Fibroblast of villous mesenchyme (primary cell): ENCODE measurements around the gene FUT3. TPM values are rescaled to one million over a fixed set of nuclear protein-coding genes. Genes with fewer than 3 reads are reported as not detected.
"Not testable (repeated sequence)": the region's sequence is repeated elsewhere in the genome, so short reads cannot be mapped to it uniquely, and the experiment has no call there.

Experiments
- DNase-seq: peaks from one replicate; pipeline ENCODE4 v3.0.0-alpha.2; 2010; ENCODE audit warnings: low read depth
- H3K4me3 ChIP-seq: 2 replicates; pipeline ENCODE4 v1.5.1; 2011; ENCODE audit warnings: low read depth, mild to moderate bottlenecking, low read length
- total RNA-seq: library from RNA; depleted of rRNA; stranded (reverse); fragments of >200 nt; gene quantifications from 2 replicates; pipeline ENCODE4 v1.2.3, GENCODE V29; 2012
- TF ChIP-seq, protein P1 (sequence below): IDR thresholded peaks from 2 replicates; pipeline ENCODE4 v1.5.1; 2012; ENCODE audit warnings: low read depth, mild to moderate bottlenecking, low read length; ENCODE audit not compliant: insufficient read depth

The FUT3 gene
- total RNA-seq, 1 donor: under 0.01 TPM

- TF ChIP-seq, protein P1, sequence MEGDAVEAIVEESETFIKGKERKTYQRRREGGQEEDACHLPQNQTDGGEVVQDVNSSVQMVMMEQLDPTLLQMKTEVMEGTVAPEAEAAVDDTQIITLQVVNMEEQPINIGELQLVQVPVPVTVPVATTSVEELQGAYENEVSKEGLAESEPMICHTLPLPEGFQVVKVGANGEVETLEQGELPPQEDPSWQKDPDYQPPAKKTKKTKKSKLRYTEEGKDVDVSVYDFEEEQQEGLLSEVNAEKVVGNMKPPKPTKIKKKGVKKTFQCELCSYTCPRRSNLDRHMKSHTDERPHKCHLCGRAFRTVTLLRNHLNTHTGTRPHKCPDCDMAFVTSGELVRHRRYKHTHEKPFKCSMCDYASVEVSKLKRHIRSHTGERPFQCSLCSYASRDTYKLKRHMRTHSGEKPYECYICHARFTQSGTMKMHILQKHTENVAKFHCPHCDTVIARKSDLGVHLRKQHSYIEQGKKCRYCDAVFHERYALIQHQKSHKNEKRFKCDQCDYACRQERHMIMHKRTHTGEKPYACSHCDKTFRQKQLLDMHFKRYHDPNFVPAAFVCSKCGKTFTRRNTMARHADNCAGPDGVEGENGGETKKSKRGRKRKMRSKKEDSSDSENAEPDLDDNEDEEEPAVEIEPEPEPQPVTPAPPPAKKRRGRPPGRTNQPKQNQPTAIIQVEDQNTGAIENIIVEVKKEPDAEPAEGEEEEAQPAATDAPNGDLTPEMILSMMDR: no peak
- no peak for DNase-seq
- no peak overlapping the region for H3K4me3 ChIP-seq
These were observed 7.8 kb downstream of the FUT3 start for GRCh38 chr19:5843295-5843927.

DNA sequence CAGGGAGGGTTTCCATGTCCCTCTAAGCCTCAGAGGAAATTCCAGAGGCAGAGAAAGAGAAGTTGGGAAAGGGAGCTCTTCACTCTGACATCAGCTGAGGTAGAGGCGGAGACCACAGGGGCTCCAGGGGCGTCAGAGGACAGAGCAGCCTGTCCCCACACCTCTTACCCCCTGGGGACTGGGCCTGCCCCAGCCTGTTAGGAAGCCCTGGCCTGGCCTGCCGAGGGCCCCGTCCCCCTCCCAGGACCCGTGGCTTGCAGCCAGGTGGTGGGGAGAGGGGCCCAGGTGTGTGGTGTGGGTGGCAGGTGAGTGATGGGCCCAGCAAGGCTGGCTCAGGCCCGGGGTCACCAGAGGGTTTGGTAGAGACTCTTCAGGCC, 9.5 kb downstream of the FUT3 start:
- not testable (repeated sequence) for H3K4me3 ChIP-seq, DNase-seq

GRCh38 chr19:5839065-5840017, 11.9 kb downstream of the FUT3 start, which contains the start of gene FUT6:
TSS of gene FUT6 (minus strand) at chr19:5839702. CDS start at chr19:5832567, 7,135 bp downstream.
- no peak within 1 kb of the TSS for H3K4me3 ChIP-seq
- TF ChIP-seq, protein P1: no peak
- DNase-seq: no peak

DNA sequence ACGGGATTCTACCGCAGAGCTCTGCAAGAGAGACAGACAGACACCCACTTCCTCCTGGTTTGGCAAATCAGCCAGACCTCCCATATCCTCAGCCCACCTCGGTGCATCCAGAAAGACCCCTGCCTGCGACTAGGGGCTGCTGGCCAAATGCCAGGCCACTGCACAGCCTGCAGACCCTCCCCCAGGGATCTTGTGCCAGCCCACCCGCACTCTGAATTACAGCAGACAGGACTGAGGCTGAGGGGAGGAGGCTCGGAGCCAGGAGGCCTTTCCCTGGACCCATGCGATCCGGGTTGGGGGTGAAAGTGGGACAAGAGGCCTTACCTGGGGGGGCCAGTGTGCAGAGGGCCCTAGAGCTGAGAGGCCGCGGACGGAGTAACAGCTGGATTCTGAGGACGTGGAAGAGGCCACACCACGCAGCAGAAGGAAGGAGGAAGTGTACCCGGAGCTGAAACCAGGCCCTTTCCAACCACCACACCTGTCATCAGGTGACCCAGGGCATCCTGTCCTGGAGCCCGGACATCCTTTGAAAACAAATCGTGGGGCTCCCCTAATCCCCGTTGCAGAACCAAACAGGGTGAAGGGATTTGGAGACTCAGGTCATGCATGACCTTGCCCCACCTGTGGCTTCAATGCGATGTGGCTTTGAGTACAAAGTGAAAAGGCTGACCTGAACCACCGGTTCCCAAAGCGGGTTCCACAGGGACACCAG, 12.7 kb downstream of the FUT3 start:
- DNase-seq: no peak
- TF ChIP-seq, protein P1: no peak
- H3K4me3 ChIP-seq: no peak overlapping the region

GRCh38 chr19:5837761-5838352, 13.4 kb downstream of the FUT3 start:
- TF ChIP-seq, protein P1: no peak
- DNase-seq: no peak
- H3K4me3 ChIP-seq: no peak overlapping the region

DNA sequence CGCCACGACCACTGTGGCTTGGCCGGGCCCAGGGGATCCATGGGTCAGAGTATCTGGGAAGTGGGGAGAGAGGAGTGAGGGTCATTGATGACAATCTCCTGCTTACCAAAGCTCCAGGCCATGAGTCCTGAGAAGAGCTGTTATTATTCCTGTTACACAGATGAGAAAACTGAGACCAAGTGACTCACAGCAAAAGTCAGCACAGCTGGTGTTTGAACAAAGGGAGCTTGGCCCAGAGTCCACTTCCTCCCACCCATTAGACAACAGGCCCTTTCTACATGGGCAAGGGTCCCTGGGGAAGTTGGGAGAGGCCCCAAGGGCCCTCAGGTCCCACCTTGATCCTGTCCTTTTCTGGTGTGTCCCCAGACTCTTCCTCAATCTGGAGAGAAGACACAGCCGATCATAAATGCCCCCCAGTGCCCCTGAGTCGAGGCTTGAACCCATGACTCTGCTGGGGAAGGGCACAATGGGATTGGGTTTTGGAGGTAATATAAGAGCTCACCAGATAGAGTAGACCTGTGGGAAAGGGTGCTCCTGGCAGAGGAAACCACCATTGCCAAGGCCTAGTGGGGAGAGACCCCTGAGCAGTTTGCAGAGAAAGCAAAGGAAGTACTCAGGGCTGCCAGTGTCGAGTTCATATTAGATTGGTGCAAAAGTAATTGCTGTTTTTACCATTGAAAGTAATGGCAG, 18.6 kb downstream of the FUT3 start:
- TF ChIP-seq, protein P1: no peak
- H3K4me3 ChIP-seq: no peak overlapping the region
- DNase-seq: no peak
